AG04449 (cell line): ENCODE measurements around the gene SAP30BP.

Source experiments
- CTCF ChIA-PET: fragments of 350-600 bp; formaldehyde crosslinking; extraction: SDS; loops from one replicate; lab custom pipeline; 2021; ENCODE audit warnings: antibody characterized with exemption; lab: Yijun Ruan, JAX
- POLR2A ChIA-PET: fragments of 400-600, 350-600 bp; formaldehyde crosslinking; extraction: SDS; loops from one replicate; lab custom pipeline; 2020; ENCODE audit warnings: antibody characterized with exemption, inconsistent platforms; lab: Yijun Ruan, JAX
- DNase-seq: peaks from one replicate; pipeline ENCODE4 v3.0.0-alpha.2; 2010; ENCODE audit warnings: low read depth, low spot score
- H3K4me3 ChIP-seq: 2 replicates; pipeline ENCODE4 v1.5.1; 2011; ENCODE audit warnings: low read depth, mild to moderate bottlenecking, control low read depth, low read length
- TF ChIP-seq, protein P1 (sequence below): IDR thresholded peaks from one replicate; pipeline ENCODE4 v1.5.1; 2011; ENCODE audit warnings: mild to moderate bottlenecking, moderate library complexity, low read length, control low read depth, inconsistent platforms; ENCODE audit not compliant: insufficient read depth; ENCODE audit errors: missing control alignments

SAP30BP gene

DNA sequence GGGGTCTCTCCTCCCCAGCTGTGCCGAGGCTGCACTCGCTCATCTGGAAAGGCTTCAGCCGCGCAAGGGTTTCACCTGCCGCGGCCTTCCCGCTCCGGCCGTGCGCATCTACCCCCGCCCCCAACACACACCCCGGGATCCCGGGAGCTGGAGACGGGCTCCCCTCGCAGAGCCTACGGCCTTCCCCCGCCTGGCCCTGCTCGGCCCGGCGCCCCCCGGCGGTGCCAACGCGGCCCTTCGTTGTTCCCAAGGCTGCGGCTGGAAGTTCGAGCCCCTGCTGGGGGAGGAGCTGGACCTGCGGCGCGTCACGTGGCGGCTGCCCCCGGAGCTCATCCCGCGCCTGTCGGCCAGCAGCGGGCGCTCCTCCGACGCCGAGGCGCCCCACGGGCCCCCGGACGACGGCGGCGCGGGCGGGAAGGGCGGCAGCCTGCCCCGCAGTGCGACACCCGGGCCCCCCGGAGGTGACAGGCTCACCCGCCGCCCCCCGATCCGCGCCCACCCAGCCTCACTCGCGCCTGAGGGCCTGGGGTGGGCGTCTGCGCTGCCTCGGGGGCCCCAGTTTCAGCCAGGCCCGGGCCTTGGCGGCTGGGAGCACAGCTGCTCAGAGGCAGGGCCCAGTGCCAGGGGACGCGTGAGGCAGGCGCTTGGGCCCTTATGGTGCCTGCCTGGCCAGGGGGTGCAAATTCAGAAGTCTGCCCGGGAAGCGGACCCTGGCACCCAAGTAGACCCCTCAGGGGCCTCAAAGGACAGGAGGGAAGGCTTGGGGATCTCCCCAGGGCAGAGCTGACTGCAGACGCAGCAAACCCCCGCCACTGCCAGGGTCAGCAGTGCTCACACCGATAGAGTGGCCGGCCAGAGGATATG is 86.6 kb downstream of the SAP30BP start:
- DNase-seq, result no peak
- CTCF ChIA-PET, result interaction anchor here (0.6 to 23.0 kb wide), 70 partner anchors 9 to 835 kb away, joined by 3 to 1427 read pairs (median 4); partner anchors contain the start of genes GALK1, MIF4GD, RECQL5 and SAP30BP
- peak overlapping the region; percentile 55 for H3K4me3 ChIP-seq
- TF ChIP-seq, protein P1, sequence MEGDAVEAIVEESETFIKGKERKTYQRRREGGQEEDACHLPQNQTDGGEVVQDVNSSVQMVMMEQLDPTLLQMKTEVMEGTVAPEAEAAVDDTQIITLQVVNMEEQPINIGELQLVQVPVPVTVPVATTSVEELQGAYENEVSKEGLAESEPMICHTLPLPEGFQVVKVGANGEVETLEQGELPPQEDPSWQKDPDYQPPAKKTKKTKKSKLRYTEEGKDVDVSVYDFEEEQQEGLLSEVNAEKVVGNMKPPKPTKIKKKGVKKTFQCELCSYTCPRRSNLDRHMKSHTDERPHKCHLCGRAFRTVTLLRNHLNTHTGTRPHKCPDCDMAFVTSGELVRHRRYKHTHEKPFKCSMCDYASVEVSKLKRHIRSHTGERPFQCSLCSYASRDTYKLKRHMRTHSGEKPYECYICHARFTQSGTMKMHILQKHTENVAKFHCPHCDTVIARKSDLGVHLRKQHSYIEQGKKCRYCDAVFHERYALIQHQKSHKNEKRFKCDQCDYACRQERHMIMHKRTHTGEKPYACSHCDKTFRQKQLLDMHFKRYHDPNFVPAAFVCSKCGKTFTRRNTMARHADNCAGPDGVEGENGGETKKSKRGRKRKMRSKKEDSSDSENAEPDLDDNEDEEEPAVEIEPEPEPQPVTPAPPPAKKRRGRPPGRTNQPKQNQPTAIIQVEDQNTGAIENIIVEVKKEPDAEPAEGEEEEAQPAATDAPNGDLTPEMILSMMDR, result peak; percentile 73
- POLR2A ChIA-PET, result interaction anchor here (0.9 to 2.0 kb wide), 8 partner anchors 8 to 144 kb away, joined by 3 to 11 read pairs (median 6); partner anchors contain the start of genes GALK1, RECQL5, SAP30BP and SMIM5

DNA sequence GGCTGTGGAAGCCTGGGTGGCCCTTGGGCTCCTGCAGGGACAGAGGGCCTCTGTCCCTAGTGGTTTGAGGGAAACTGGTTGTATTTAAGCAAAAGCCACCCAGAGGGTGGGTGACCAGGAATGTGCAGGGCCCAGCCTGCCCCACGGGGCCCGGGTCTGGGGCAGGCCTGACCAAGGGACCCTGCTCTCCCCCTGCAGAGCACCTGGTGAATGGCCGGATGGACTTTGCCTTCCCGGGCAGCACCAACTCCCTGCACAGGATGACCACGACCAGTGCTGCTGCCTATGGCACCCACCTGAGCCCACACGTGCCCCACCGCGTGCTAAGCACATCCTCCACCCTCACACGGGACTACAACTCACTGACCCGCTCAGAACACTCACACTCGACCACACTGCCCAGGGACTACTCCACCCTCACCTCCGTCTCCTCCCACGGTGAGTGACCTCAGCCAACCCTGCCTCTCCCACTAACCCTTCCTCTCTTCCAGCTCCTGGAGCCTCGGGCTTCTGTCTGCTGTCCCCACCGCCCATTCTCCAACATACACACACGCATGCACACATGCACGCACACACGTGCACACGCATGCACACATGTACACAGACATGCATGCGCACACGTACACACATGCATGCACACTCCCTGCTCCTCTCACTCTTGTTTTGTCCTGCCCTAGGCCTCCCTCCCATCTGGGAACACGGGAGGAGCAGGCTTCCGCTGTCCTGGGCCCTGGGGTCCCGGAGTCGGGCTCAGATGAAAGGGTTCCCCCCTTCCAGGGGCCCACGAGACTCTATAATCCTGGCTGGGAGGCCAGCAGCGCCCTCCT is 87.5 kb downstream of the SAP30BP start:
- TF ChIP-seq, protein P1, result no peak
- CTCF ChIA-PET, result interaction anchor here (1.0 to 23.0 kb wide), 22 partner anchors 9 to 432 kb away, joined by 3 to 1427 read pairs (median 9); partner anchors contain the start of genes GALK1, RECQL5, SAP30BP and SMIM5
- POLR2A ChIA-PET, result interaction anchor here (0.9 to 2.0 kb wide), 4 partner anchors 10 to 29 kb away, joined by 3 to 11 read pairs (median 5); partner anchors contain the start of gene GALK1
- H3K4me3 ChIP-seq, result no peak overlapping the region
- DNase-seq, result no peak

DNA sequence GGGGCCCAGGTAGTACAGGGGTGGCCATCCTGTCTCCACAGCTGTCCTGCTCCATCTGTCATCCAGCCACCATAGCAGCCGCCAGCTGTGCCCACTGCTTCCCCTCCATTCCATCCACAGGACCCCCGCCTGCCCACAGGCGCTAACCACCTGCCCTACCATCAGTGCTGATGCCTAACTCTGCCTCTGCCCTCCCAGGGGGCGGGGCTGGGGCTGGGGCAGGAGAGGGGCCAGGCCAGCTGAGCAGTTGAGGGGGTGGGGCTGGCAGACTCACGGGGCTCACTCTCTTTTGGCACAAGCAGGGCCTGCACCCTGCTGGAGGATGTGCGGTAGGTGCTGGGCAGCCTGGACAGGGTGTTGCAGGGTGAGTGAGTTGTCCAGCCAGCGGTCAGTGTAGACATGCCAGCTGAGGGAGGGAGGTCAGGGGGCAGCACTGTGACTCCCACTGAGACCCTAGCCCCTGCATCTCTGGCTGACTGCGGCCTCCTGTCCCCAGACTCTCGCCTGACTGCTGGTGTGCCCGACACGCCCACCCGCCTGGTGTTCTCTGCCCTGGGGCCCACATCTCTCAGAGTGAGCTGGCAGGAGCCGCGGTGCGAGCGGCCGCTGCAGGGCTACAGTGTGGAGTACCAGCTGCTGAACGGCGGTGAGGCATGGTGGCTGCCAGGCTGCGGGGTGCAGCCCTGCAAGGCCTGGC is 88.2 kb downstream of the SAP30BP start:
- TF ChIP-seq, protein P1, result no peak
- ChIA-PET POLR2A (interaction anchor here (2.0 kb wide), 1 partner anchor 25 kb away, joined by 11 read pairs; no protein-coding TSS in a partner anchor), CTCF (interaction anchor here (2.3 to 23.0 kb wide), 6 partner anchors 8 to 238 kb away, joined by 10 to 1427 read pairs (median 22); partner anchors contain the start of genes GALK1, RECQL5, SAP30BP and SMIM5)
- no peak overlapping the region for H3K4me3 ChIP-seq
- no peak for DNase-seq

DNA sequence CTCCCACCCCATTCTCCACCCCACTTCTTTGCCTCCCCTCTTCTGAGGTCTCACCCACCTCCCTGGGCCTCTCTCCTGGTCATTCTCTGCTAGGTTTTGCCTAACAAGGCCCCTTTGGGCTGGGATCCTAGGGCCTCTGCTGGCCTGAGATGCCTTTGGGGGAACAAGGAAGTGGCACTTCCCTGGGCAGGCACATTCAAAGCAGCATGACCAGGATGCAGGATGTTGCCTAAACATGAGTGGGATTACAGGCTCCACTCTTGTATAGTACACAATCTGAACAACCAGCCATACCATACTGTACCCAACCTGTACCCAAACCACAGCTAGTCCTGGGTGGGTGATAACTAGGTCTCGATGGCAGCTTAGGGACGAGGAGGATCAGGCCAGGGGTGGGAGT is 88.9 kb downstream of the SAP30BP start:
- POLR2A ChIA-PET, result no interaction called here
- CTCF ChIA-PET, result interaction anchor here (0.6 to 23.0 kb wide), 3 partner anchors 7 to 123 kb away, joined by 3 to 1427 read pairs (median 99); partner anchors contain the start of gene SMIM5

DNA sequence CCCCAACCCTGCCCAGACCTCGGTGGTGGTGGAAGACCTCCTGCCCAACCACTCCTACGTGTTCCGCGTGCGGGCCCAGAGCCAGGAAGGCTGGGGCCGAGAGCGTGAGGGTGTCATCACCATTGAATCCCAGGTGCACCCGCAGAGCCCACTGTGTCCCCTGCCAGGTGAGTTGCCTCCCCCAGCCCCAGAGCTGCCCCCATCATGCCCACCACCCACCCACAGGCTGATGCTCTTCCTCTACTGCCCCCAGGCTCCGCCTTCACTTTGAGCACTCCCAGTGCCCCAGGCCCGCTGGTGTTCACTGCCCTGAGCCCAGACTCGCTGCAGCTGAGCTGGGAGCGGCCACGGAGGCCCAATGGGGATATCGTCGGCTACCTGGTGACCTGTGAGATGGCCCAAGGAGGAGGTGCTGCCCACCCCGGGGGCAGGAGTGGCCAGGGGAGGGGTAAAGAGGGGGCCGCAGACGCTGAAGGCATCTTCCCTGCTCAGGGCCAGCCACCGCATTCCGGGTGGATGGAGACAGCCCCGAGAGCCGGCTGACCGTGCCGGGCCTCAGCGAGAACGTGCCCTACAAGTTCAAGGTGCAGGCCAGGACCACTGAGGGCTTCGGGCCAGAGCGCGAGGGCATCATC is 89.4 kb downstream of the SAP30BP start:
- no peak overlapping the region for H3K4me3 ChIP-seq
- TF ChIP-seq, protein P1, result no peak
- ChIA-PET CTCF (interaction anchor here (0.6 to 23.0 kb wide), 3 partner anchors 7 to 124 kb away, joined by 3 to 1427 read pairs (median 99); partner anchors contain the start of gene SMIM5), POLR2A (no interaction called here)
- DNase-seq, result no peak

More for the DNA sequence above, 88.9 kb downstream of the SAP30BP start:
- no peak overlapping the region for H3K4me3 ChIP-seq
- TF ChIP-seq, protein P1, result no peak
- no peak for DNase-seq
